Amniotic epithelial cell (primary cell): Measurements from ENCODE around the gene POLR1G.

Experiments
- DNase-seq: peaks from one replicate; pipeline ENCODE4 v3.0.0-alpha.2; 2010; ENCODE audit warnings: low read depth

Gene POLR1G, protein sequence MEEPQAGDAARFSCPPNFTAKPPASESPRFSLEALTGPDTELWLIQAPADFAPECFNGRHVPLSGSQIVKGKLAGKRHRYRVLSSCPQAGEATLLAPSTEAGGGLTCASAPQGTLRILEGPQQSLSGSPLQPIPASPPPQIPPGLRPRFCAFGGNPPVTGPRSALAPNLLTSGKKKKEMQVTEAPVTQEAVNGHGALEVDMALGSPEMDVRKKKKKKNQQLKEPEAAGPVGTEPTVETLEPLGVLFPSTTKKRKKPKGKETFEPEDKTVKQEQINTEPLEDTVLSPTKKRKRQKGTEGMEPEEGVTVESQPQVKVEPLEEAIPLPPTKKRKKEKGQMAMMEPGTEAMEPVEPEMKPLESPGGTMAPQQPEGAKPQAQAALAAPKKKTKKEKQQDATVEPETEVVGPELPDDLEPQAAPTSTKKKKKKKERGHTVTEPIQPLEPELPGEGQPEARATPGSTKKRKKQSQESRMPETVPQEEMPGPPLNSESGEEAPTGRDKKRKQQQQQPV

GRCh38 chr19:45406226-45407090 lies at the start of gene POLR1G:
Gene POLR1G, plus strand, starts transcription at chr19:45406644. Its CDS starts 53 bp downstream, at chr19:45406697.
- peak; percentile 80 for DNase-seq

DNA sequence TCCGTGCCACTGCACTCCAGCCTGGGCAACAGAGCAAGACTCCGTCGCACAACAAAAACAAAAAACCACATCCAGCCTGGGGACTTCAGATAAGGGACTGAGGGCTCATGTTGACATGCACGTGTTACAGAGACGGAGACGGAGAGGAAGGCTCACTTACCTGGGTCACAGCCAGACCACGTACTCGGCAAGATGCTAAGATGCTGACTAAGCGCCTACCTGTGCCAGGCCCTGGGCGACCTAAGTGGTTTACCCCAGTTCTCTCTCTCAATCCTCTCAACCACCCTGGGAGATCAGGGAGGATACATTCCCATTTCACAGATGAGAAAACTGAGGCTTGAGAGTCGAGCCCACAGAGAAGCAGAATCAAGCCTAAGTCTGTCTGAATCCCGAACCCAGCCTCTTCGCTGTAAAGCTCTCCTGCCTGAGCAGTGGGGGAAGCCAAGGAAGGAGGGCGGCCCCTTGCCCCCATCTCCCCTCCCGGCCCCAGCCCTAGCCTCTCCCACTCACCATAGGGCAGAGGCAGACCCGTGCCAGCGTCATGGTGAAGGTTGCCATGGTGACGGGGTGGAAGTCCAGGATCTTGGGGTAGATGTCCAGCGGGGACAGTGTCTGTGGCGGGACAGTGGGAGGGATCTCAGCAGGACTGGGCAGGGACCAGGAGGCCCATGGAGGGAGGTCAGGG lies 49.5 kb upstream of the POLR1G start:
- no peak for DNase-seq

DNA sequence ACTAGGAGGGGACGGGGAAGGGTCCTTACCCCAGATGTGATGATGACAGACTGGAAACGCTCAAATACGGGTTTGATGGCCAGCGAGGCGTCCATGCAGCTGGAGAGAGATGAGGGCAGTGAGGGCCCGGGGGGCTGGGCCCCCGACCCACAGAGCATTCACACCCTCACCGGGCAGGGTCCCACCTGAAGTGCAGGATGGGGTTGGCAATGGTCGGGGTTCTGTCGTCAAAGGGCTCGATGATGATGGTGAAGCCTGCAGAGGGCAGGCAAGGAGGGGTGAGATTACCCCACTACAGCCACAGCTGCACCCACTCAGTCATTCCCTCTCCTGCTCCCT lies 49.0 kb upstream of the POLR1G start:
- DNase-seq, result no peak

GRCh38 chr19:45358213-45358792 lies 48.1 kb upstream of the POLR1G start:
- no peak for DNase-seq

- no peak for DNase-seq
Observed at GRCh38 chr19:45361608-45362007, 44.8 kb upstream of the POLR1G start.

DNA sequence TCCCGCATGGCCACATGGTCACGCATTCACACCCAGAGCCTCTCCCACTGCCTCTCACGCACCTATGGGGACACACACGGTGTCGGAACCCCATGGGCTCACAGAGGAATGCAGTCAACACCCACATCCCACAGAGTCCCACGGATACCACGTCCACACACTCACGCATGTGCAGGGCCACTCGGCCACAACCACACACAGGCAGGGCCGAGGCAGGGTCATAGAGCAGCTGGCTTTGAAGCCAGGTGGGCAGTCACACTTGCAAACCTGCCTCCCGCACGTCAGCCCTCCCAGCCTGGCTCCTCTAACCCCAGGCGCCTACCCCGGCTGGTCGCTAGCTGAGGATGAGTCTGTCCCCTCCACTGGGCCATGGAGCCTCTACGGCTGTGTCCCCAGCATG lies 44.2 kb upstream of the POLR1G start:
- DNase-seq, result no peak

- DNase-seq, result no peak
Observed at GRCh38 chr19:45363861-45364459, 42.5 kb upstream of the POLR1G start.

- no peak for DNase-seq
Observed at GRCh38 chr19:45364696-45365095, 41.7 kb upstream of the POLR1G start.

GRCh38 chr19:45368127-45368526 lies 38.3 kb upstream of the POLR1G start:
- no peak for DNase-seq

GRCh38 chr19:45368737-45369340 lies 37.6 kb upstream of the POLR1G start:
- no peak for DNase-seq

DNA sequence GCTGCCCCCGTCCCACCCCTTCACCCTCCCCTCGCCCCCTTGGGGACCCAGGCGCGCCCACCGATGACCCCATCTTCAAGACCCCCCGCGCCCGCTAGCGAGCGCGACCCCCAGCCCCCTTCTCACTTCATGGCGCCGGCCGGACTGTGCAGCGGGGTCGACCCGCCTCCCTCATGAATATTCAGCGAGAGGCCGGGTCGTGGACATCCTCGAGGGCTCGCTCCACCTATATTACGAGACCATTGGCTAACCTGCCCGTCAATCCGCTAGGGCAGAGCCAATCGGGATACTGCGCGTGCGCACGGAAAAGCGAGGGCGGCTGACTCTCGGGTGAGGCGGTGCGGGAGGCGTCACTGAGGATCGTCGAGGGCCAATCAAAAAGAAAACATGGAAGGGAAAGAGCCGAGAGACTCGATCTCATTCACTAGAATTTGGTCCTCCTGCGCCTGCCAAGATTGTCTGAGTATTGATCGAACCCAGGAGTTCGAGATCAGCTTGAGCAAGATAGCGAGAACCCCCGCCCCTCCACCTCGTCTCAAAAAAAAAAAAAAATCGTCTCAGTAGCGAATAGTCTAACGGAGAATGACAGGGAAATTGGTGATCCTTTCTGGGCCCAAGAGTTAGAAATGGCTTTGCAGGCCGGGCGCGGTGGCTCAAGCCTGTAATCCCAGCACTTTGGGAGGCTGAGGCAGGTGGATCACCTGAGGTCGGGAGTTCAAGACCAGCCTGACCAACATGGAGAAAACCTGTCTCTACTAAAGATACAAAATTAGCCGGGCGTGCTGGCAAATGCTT lies 35.8 kb upstream of the POLR1G start, which contains the start of gene ERCC2:
Gene ERCC2, minus strand, starts transcription at position 164 of the 795 bp plus-strand sequence. Its CDS starts 33 bp downstream, at position 131.
- peak; percentile 98 for DNase-seq

GRCh38 chr19:45376045-45376724 lies 30.3 kb upstream of the POLR1G start:
- peak; percentile 98 for DNase-seq

GRCh38 chr19:45380107-45380506 lies 26.3 kb upstream of the POLR1G start:
- no peak for DNase-seq

GRCh38 chr19:45382426-45382825 lies 24.0 kb upstream of the POLR1G start:
- no peak for DNase-seq

DNA sequence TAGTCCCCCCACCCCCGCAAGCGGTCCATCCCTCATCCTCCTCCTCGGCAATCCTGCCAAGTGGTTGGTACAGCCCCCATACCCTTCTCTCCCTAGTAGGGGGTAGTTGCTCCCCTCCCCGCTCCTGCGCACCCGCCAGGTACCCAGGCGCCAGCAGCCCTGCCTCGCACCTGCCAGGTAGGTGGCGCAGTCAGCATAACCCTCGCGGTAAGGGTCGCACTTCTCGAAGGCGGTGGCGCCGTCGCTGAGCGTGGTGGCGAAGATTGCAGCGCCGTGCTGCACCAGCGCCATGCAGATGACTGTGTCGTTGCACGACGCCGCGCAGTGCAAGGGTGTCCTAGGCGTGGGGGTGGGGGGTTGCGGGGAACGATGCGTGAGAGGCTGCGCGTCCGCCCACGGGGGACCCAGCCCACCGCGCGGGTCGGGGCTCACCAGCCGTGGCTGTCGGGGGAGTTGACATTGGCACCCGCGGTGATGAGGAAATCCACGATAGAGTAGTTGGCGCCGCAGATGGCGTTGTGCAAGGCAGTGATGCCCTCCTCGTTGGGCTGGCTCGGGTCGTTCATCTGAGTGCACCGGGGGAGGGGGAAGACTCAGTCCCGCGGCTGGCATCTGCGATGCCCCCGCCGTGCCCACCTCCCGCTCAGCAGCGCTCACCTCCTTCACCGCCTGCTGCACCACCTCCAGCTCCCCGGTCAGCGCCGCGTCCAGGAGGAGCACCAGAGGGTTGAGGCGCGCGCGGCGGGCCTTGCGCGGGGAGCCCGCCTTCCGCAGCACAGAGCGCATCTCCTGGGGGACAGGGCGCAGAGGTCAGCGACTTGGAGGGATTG lies 20.8 kb upstream of the POLR1G start:
- DNase-seq, result no peak

DNA sequence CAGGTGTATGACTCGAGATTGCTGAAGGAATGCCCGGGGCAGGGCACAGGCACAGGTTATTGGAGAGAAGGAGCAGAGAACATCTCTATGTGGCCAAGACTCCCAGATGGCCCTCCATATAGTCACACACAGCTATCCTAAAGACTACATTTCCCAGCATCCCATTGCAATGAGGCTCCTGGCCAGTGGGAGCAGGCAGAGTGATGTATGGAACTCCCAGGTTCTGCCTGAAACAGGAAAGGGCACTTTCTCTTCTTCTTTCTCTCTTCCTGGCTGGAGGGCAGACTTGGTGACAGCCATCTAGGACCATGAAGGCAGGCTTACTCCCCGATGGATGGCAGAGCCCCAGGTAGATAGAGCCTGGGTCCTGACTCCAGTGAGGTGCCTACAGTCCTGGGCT lies 15.1 kb upstream of the POLR1G start:
- peak; percentile 40 for DNase-seq

- DNase-seq, result no peak
Observed at GRCh38 chr19:45391871-45392665, 14.4 kb upstream of the POLR1G start.
